DOHH2 (cell line): Measurements from ENCODE around the gene THOC1.

Experiments used
- CTCF ChIP-seq: fragments of 200-600 bp; sonication (generic); IDR thresholded peaks from one replicate; pipeline ENCODE4 v1.5.1; 2014; ENCODE audit warnings: antibody characterized with exemption, mild to moderate bottlenecking, low read depth, low read length; ENCODE audit not compliant: poor library complexity, severe bottlenecking
- EZH2phosphoT487 ChIP-seq: fragments of 200-600 bp; sonication (generic); IDR thresholded peaks from 2 replicates; pipeline ENCODE4 v1.6.1; 2017; ENCODE audit warnings: borderline replicate concordance, mild to moderate bottlenecking, antibody characterized with exemption, low read length, moderate library complexity, mixed read lengths

- TF ChIP-seq CTCF (no peak), EZH2phosphoT487 (no peak)
Measured at GRCh38 chr18:240175-240574, 27.7 kb downstream of the THOC1 start.
